ENCODE measurements around the gene ANK3. TPM values are rescaled to one million over a fixed set of nuclear protein-coding genes. Genes with fewer than 3 reads are reported as not detected.
A peak's percentile ranks its signal among the peaks of the same experiment; 100 is the strongest.

Gene ANK3
- total and polyA plus RNA-seq, 2 donors (not counting 1 experiment from before 2014, with no cell fraction given), result 0.50 to 0.79 TPM

GRCh38 chr10:60170250-60170649 is 219.4 kb downstream of the ANK3 start:
- no peak overlapping the region for H3K4me2 ChIP-seq (ENCODE audit: extremely low read depth, insufficient read depth, low read length)
- no peaks in the 10 kb centered on the region for H3K27me3 ChIP-seq (ENCODE audit: control insufficient read depth, insufficient read depth, low read length)
- no peaks in the 10 kb centered on the region for H3K9me3 ChIP-seq (ENCODE audit: control insufficient read depth, insufficient read depth, low read depth, low read length)
- no peak overlapping the region for H2AFZ ChIP-seq (ENCODE audit: low read length)
- no peak overlapping the region for H3K4me3 ChIP-seq (replicated peaks in 1 of 4; ENCODE audit: control extremely low read depth in 1 of 4, insufficient read depth in 1 of 4, low read depth in 3 of 4, low read length in 4 of 4)
- H3K79me2 ChIP-seq (ENCODE audit: control insufficient read depth, insufficient read depth, low read length), result no peaks in the 10 kb centered on the region
- H3K9ac ChIP-seq (ENCODE audit: insufficient read depth, low read length), result no peak overlapping the region
- H3K27ac ChIP-seq (ENCODE audit: insufficient read depth, low read length), result no peak overlapping the region
- TF ChIP-seq EZH2 (IDR thresholded peaks at IDR 0.05; ENCODE audit: low read length, missing control alignments), result no peak
- no peak for TF ChIP-seq CTCF (conservative IDR thresholded peaks at IDR 0.05 in 1 of 2, IDR thresholded peaks at IDR 0.05 in 1 of 2; ENCODE audit: low read depth in 1 of 2, low read length in 2 of 2)
- no peaks in the 10 kb centered on the region for H4K20me1 ChIP-seq (ENCODE audit: control insufficient read depth, extremely low read depth, insufficient read depth, low read length)
- H3K4me1 ChIP-seq (ENCODE audit: control insufficient read depth, extremely low read depth, insufficient read depth, low read length), result no peaks in the 10 kb centered on the region
- H3K36me3 ChIP-seq (ENCODE audit: control insufficient read depth, insufficient read depth, low read length), result no peaks in the 10 kb centered on the region
- DNase-seq (ENCODE audit: low read depth in 2 of 2), result peak in 1 of 2 donors; percentile 75

- no peaks in the 10 kb centered on the region for H3K27me3 ChIP-seq (ENCODE audit: control insufficient read depth, insufficient read depth, low read length)
- H3K9me3 ChIP-seq (ENCODE audit: control insufficient read depth, insufficient read depth, low read depth, low read length), result no peaks in the 10 kb centered on the region
- no peaks in the 10 kb centered on the region for H3K79me2 ChIP-seq (ENCODE audit: control insufficient read depth, insufficient read depth, low read length)
- H3K27ac ChIP-seq (ENCODE audit: insufficient read depth, low read length), result no peak overlapping the region
- H4K20me1 ChIP-seq (ENCODE audit: control insufficient read depth, extremely low read depth, insufficient read depth, low read length), result no peaks in the 10 kb centered on the region
- no peak overlapping the region for H3K9ac ChIP-seq (ENCODE audit: insufficient read depth, low read length)
- no peak overlapping the region for H3K4me3 ChIP-seq (replicated peaks in 1 of 4; ENCODE audit: control extremely low read depth in 1 of 4, insufficient read depth in 1 of 4, low read depth in 3 of 4, low read length in 4 of 4)
- no peak overlapping the region for H2AFZ ChIP-seq (ENCODE audit: low read length)
- no peak for TF ChIP-seq CTCF (conservative IDR thresholded peaks at IDR 0.05 in 1 of 2, IDR thresholded peaks at IDR 0.05 in 1 of 2; ENCODE audit: low read depth in 1 of 2, low read length in 2 of 2)
- TF ChIP-seq EZH2 (IDR thresholded peaks at IDR 0.05; ENCODE audit: low read length, missing control alignments), result no peak
- no peak overlapping the region for H3K4me2 ChIP-seq (ENCODE audit: extremely low read depth, insufficient read depth, low read length)
- H3K4me1 ChIP-seq (ENCODE audit: control insufficient read depth, extremely low read depth, insufficient read depth, low read length), result no peaks in the 10 kb centered on the region
- DNase-seq (ENCODE audit: low read depth in 2 of 2), result no peak
- H3K36me3 ChIP-seq (ENCODE audit: control insufficient read depth, insufficient read depth, low read length), result no peaks in the 10 kb centered on the region
Measured at GRCh38 chr10:60169111-60169510, 220.6 kb downstream of the ANK3 start.

GRCh38 chr10:60167050-60167449 is 222.6 kb downstream of the ANK3 start:
- TF ChIP-seq CTCF (conservative IDR thresholded peaks at IDR 0.05 in 1 of 2, IDR thresholded peaks at IDR 0.05 in 1 of 2; ENCODE audit: low read depth in 1 of 2, low read length in 2 of 2) (no peak), EZH2 (IDR thresholded peaks at IDR 0.05; ENCODE audit: low read length, missing control alignments) (no peak)
- Histone ChIP-seq H3K9me3 (ENCODE audit: control insufficient read depth, insufficient read depth, low read depth, low read length) (no peaks in the 10 kb centered on the region), H3K4me1 (ENCODE audit: control insufficient read depth, extremely low read depth, insufficient read depth, low read length) (no peaks in the 10 kb centered on the region), H3K36me3 (ENCODE audit: control insufficient read depth, insufficient read depth, low read length) (no peaks in the 10 kb centered on the region), H3K79me2 (ENCODE audit: control insufficient read depth, insufficient read depth, low read length) (no peaks in the 10 kb centered on the region), H3K9ac (ENCODE audit: insufficient read depth, low read length) (no peak overlapping the region), H2AFZ (ENCODE audit: low read length) (peak overlapping the region; percentile 43), H3K4me2 (ENCODE audit: extremely low read depth, insufficient read depth, low read length) (peak overlapping the region; percentile 77), H3K27ac (ENCODE audit: insufficient read depth, low read length) (no peak overlapping the region), H4K20me1 (ENCODE audit: control insufficient read depth, extremely low read depth, insufficient read depth, low read length) (no peaks in the 10 kb centered on the region), H3K27me3 (ENCODE audit: control insufficient read depth, insufficient read depth, low read length) (no peaks in the 10 kb centered on the region), H3K4me3 (replicated peaks in 1 of 4; ENCODE audit: control extremely low read depth in 1 of 4, insufficient read depth in 1 of 4, low read depth in 3 of 4, low read length in 4 of 4) (peak overlapping the region; percentile 19 to 65 (median 32))
- DNase-seq (ENCODE audit: low read depth in 2 of 2), result peak in 1 of 2 donors; percentile 30

Data from fibroblast of lung (primary cell).